ENCODE measurements around the gene PRKAR2B.
"Not testable (repeated sequence)": the region's sequence is repeated elsewhere in the genome, so short reads cannot be mapped to it uniquely, and the experiment has no call there.

The PRKAR2B gene

DNA sequence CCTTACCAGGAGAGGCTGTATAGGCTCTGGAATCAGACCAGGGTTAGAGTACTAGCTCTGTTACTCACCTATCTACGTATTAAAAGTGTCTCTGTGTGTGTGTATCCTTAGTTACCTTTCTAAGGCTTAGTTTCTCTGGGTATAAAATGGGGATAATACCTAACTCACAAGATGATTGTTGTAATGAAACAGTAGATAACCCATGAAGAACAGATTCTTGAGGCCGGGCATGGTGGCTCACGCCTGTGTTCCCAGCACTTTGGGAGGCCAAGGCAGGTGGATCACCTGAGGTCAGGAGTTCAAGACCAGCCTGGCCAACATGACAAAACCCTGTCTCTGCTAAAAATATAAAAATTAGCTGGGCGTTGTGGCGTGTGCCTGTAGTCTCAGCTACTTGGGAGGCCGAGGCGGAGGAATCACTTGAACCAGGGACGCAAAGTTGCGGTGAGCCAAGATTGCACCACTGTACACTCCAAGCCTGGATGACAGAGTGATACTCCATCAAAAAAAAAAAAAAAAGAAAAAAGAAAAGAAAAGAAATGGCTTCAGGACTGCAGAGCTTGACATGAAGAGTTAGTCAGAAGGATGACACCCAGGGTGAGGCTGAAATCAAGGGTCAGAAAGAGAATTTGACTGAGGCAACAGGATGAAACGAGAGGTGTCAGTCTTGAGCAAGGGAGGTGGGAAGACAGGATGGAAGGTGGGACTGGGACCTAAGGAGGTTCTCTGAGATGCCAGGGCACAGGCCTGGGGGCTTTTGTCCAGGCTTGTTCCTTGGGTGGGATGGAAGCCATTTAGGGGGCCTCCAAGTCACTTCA lies 33.4 kb downstream of the PRKAR2B start:
- DNase-seq (ENCODE audit: low read depth, low spot score): no peak

DNA sequence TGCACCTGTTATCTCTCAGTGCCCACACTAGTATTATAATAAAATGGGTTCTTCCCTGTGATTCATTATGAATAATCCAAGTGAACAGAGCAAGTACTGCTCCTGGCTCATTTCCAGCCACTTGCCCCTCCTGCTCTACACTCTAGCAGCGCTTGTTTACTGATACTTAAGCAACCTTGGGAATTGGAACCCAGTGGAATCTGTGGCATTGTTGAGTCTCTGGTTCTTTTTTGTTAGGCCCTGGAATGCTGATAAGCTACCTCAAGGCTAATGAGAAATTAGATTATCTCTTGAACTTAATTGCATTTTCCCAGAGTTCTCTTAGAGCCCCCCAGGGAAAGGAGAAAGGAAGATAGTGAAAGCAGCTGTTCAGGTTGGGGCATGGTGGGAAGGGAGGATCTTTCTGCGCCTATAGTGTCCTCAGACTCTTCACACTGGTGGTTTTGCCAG lies 34.0 kb downstream of the PRKAR2B start:
- no peak for DNase-seq (ENCODE audit: low read depth, low spot score)

DNA sequence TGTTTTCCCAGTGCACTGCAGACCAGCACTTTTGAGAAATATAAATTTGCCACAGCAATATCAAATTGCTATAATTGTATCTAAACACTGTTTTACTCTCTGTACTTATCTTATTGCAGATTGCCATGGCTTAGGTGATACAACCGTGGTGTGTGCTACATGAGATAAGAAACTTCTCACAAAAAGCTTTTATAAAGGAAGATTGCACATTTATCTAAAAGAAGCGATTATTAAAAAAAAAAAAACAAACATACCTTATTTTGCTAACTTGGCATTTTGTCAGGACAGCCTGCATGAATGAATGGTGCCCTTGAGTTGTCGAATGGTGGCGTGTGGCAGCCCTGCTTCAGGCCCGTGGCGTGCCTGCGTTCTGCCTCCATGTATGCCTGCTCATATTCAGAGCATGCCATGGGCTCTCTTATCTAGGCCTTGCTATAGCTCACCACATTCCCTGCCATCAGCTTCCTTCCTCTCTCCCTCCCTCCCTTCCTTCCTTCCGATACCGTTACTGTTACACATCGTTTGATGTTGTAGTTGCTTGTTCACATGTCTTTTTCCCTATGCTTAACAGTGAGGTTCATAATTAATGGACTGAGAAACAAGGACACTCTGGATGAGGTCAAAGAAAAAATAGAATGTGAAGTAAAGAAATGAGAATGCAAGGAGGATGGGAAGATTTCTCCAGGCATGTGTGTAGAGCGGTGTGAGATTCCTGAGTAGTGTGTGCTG lies 34.9 kb downstream of the PRKAR2B start:
- no peak for DNase-seq (ENCODE audit: low read depth, low spot score)

DNA sequence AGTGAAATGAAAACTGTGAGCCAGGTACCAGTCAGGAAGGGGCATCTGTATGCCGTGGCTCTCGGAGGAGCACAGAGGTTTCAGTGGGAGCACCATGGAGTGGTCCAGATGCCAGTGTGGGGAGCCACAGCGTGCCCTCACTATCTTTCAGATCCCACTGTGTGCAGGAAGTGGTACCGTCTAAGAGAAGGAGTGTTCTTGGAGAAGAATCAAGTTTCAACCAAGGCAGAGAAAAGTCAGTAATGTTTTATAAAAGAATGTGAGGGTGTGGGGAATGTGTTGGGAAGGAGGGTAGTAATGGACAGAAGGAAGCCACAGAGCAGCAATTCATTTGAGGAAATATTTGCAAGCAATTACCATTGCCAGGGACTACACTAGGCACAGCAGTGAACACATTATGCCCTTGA lies 35.6 kb downstream of the PRKAR2B start:
- DNase-seq (ENCODE audit: low read depth, low spot score): no peak

DNA sequence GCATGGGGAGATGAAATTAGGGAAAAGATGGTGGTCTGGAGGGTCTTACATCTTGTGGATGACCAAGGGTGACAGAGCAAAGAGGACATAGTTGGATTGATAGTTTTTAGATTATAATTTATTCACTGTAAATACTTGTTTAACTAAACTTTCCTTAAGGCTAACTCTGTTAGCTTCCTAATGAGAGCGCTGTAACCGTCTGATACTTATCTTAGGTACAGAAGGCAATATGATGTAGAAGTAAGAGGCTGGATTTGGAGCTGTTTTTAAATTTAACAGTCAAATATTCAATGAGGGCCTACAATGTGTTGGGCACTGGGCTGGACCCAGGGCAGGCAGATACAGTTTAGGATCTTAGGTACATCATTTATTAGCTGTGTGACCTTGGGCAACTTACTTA lies 36.0 kb downstream of the PRKAR2B start:
- DNase-seq (ENCODE audit: low read depth, low spot score): no peak

DNA sequence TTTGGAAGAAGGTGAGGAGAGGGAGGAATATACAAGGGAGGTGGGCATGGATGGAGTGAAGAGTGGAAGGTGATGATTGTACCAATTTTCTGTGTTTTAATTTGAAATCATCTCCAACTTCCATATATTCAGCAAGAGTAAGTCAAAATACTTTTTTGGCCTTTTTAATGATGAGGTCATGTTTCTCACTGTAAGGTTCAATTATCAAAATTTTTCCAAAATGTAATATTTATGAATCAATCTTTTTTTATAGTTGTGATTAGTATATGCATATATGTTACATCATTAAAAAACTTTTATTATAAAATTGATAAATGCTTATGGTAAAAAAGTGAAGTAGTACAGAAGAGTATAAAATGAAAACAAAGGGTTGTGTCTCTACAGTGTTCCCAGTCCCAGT lies 40.7 kb downstream of the PRKAR2B start:
- no peak for DNase-seq (ENCODE audit: low read depth, low spot score)

DNA sequence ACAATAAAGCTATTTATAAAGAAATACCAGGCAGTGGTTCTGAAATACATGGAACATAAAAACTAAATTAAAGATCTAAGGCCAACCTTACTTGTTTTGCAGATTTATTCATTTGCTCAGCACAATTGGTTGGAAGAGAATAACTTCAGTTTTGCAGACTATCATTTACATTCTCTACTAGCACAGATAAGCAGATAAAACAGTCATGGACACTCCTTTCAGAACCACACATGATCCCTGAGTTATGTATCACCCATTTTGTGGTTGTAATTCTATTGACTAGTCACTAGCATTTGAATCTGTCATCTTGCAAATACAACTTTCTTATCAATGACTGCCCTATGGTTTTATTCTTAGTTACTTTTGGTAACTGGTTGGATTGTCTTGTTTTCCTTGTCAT lies 45.1 kb downstream of the PRKAR2B start:
- no peak for DNase-seq (ENCODE audit: low read depth, low spot score)

DNA sequence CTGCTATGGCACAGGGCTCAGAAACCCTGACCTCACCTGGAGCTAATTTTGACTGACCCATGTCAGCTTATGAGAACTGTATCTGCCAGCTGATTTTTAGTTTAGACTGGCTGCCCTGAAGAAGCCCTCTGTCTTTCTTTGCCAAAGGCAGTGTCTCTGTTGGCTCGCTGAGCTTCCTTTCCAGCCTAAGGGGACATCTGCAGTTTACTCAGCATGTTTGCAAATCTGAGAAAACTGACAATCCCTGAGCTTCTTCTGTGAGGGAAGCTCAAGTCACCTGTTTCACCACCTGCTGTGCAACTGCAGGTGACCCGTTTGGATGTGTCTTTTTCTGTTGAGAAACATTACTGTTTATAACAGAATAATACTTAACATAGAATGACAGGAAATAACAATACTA lies 46.0 kb downstream of the PRKAR2B start:
- DNase-seq (ENCODE audit: low read depth, low spot score): no peak

DNA sequence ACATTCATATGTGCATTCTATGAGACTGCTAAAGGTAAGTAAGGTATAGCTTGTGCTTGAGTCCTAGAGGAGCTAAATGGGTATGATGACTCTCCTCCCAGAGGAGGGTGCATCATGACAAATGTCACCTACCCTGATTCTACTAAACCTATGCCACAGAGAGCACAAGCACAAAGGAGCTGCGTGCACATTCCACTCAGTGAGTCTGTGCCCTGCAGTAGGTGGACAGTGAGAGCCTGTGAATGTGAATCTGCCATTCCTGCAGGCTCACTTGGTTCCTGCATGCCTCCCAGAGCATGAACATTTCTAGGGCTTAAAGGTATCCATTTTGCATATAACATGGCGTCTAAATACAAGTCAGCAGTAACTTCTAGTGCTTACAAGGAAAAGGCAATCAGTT lies 46.8 kb downstream of the PRKAR2B start:
- no peak for DNase-seq (ENCODE audit: low read depth, low spot score)

DNA sequence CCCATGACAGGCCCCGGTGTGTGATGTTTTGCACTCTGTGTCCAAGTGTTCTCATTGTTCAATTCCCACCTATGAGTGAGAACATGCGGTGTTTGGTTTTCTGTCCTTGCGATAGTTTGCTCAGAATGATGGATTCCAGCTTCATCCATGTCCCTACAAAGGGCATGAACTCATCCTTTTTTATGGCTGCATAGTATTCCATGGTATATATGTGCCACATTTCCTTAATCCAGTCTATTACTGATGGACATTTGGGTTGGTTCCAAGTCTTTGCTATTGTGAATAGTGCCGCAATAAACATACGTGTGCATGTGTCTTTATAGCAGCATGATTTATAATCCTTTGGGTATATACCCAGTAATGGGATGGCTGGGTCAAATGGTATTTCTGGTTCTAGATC lies 49.2 kb downstream of the PRKAR2B start:
- not testable (repeated sequence) for DNase-seq (ENCODE audit: low read depth, low spot score)

DNA sequence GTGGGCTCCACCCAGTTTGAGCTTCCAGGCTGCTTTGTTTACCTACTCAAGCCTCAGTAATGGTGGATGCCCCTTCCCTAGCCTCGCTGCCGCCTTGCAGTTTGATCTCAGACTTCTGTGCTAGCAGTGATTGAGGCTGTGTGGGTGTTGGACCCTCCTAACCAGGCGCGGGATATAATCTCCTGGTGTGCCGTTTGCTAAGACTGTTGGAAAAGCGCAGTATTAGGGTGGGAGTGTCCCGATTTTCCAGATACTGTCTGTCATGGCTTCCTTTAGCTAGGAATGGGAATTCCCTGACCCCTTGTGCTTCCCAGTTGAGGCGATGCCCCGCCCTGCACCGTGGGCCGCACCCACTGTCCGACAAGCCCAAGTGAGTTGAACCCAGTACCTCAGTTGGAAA lies 54.6 kb downstream of the PRKAR2B start:
- not testable (repeated sequence) for DNase-seq (ENCODE audit: low read depth, low spot score)

DNA sequence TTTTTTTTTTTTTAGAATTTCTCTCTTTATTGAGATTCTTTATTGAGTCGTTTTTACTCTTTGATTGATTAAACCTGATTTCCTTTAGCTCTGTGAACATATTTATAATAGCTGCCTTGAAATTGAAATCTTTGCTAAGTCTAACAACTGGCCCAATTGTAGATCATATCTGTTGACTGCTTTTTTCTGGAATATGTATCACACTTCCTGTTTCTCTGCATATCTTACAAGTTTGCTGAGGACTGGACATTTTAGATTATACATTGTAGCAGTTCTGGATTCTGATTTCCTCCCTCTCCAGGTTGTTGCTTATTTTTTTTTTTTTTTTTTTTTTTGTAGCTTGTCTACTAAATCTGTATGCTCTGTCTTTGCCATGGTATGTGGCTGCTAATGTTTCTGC lies 56.3 kb downstream of the PRKAR2B start:
- DNase-seq (ENCODE audit: low read depth, low spot score): no peak

DNA sequence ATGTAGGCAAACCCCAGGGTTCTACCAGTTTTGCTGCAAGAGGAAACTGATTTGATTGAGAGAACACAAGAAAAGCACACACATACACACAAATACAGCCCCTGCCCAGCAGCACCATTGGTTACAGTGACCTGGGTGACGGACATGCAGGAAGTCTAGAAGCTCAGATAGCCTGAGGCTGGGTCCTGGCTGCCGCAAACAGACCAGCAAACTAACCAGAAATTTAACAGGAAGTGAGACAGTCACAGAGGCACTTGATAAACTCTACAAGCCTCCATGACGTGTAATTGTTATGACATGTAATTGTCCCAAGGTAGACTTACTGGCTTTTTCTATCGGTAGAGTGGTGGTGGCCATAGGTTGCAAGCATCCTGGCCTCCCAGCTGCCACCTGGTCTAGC lies 58.9 kb downstream of the PRKAR2B start:
- no peak for DNase-seq (ENCODE audit: low read depth, low spot score)

DNA sequence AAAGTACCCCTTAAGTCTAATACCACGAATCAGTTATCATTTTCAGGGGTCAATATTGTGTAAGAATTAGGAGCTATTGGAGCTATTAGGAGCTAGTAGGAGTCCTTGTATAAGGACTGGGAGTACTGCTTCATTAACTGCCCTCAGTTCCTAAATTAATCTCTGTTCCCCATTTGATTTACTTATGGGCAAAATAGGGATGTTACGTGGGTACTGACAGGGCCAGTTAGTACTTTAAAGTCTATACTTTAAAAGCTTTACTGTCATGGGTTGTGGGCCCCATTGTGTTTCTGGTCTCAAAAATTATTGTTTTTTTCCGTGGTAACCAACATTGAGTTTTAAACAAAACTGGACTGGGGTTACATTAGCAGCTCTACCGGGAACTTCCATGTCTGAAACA lies 60.3 kb downstream of the PRKAR2B start:
- DNase-seq (ENCODE audit: low read depth, low spot score): no peak

DNA sequence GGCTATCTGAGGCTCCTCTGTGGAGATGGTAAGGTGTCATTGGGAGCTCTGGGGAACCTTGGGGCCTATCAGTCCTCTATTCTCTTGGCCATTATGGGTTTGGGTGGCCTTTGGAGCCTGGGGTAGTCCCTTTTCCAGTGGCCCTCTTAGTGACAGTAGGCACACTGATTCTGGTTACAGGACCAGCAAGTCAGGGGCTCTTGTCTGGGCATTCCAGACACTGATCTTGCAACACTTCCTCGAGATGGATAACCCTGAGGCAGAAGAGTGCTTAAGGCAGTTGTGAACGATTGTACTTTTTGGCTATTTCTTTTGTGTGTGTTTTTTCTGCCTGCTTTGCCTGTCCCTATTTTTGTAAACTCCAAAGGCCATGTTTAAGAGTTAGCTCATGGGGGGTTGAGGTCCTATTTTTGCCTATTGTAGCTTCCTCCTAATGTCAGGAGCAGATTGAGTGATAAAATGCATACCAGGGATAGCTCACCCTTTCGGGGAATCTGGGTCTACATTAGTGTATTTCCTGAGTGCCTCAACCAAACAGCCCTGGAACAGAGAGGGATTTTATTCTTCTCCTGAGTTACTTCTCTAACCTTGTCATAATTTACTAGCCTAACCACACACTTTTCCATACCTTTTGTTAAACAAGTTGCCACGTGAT lies 61.2 kb downstream of the PRKAR2B start:
- no peak for DNase-seq (ENCODE audit: low read depth, low spot score)

DNA sequence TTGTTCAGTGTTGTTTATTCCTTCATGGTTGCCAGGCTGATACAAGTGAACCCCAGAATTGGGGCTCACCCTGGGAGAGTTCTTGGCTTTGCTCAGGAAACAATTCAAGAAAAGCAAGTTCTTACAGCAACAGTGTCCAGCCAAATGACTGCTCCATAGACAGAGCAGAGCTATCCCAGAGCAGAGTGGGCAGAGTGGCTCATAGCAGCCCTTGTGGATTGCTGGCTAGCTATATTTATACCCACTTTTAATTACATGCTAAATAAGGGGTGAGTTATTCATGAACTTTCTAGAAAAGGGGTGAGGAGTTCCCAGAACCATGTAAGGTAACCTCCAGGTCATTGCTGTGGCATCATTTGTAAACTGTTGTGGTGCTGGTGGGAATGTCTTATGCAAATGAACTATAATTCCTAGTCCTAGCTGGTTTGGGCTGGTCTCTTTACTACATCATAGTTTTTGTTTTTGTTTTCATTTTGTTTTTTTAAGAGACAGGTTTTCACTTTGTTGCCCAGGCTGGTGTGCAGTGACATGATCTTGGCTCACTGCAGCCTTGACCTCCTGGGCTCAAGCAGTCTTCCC lies 64.4 kb downstream of the PRKAR2B start:
- no peak for DNase-seq (ENCODE audit: low read depth, low spot score)

DNA sequence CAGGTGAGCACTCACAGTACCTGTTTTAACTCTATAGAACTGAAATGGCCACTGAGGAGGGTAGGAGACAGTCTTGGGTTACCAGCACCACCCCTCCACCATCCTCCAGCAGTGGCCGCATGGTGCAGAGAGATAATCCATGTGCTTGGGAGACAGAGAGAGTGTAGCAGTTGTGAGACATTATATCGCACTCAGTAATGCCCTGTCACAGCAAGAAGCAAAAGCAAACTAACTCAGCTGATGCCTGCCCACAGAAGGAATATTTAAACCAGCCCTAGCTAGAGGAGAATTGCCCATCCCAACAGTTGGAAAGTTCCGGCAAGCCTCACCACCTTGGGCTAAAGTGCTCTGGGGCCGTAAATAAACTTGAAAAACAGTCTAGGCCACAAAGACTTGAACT lies 65.5 kb downstream of the PRKAR2B start:
- no peak for DNase-seq (ENCODE audit: low read depth, low spot score)

DNA sequence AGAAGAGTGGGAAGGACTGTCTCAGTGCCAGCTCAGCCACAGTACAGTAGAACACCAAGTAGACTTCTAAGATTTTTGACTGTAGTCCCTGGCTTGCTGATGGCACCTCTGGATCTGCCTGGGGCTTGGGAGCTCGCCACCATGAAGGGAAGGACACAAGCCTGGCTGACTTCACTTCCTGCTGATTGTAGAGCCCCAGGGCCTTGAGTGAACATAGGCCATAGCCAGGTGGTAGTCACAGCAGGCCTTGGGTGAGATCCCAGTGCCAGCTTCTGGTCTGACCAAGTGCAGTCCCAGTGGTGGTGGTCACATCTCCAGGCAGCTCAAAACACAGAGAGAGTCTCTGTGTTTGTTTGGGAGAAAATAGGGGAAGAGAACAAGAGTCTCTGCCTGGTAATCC lies 66.7 kb downstream of the PRKAR2B start:
- DNase-seq (ENCODE audit: low read depth, low spot score): no peak

DNA sequence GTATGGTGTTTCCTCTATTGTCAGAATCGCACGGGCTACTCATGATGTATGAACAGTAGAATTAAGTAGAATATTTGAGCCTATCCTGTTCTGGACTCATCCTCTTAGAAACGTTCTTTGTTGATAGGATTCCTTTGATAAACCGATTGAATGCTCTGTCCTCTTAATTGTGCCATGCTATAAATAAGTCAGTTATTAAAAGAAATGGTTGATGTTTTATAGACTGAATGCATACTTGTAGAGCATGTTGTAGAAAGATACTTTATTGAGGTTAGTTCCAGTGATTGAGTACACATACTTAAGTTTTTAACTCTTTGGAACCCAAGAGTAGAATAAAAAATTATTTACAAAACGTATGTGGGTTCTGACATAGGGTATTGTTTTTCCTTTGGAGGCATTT lies 69.4 kb downstream of the PRKAR2B start:
- no peak for DNase-seq (ENCODE audit: low read depth, low spot score)

DNA sequence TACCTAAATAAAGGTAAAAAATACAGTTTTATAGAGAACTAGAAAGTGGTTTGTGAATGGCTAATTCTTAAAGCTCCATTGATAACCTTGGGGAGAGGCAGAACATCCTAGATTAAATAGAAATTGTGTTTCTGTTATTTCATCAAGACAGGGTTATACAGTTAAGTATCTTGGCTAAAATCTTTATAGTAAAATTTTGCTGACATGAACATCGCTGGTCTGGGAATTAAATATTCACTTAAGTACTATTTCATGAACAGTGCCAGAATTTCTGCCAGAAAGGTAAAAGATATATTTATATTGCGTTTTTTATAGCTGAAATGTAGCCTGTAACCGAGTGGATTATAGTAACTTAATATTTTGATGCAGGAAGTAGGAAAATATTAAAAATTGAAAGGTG lies 70.6 kb downstream of the PRKAR2B start:
- no peak for DNase-seq (ENCODE audit: low read depth, low spot score)

DNA sequence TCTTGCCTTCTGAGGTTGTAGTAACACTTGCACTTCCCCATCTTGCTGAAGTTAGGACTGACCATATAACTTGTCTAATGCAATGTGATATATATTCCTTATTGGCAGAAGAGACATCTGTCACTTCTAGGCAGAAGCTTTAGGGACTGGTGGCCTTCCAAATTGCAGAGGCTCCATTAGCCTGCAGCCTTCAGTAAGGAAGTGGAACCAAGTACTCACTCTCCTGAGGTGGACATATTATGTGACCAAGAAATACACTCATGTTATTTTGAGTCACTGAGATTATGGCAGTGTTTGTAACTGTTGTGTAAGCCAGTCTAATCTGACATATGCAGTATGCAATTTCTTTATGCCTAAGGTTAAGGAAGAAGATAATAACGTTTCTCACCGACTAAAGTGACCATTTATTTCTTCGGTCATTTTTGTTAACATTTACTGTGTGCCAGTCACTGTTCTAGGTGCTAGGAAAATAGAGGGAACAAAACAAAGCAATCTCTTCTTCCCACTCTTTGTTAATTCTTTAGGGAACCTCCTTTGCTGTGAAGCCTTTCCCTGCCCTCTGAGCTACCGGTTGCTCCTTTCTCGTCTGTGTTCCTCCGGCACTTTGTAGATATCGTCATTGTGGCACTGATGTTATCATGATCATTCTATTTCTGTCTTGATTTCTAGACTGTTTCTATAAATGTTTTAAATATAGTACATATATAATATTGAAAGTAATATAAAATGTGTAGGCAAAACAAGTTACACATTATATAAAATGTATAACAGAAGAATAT lies 71.4 kb downstream of the PRKAR2B start:
- no peak for DNase-seq (ENCODE audit: low read depth, low spot score)

Data from activated naive CD8-positive, alpha-beta T cell treated with anti-CD3 and anti-CD28 coated beads, Interleukin-2, amount 50 U/mL, for 16 hours (primary cell).